HepG2 (cell line): ENCODE measurements around the gene LYRM4.

ENCODE experiments used
- NFYB ChIP-seq: sonication (generic); formaldehyde crosslinking; IDR thresholded peaks from 2 replicates; pipeline ENCODE4 v1.4.0; 2020; ENCODE audit warnings: missing genetic modification reagents
- RAD51 ChIP-seq: fragments of 450-650 bp; IDR thresholded peaks from 2 replicates; pipeline ENCODE4 v1.6.1; 2016; ENCODE audit warnings: borderline replicate concordance
- SMAD3 ChIP-seq: sonication (generic); formaldehyde crosslinking; IDR thresholded peaks from 2 replicates; pipeline ENCODE4 v1.4.0; 2020; ENCODE audit warnings: missing genetic modification reagents
- SMC3 ChIP-seq: IDR thresholded peaks from 2 replicates; pipeline ENCODE4 v1.6.1; 2011; ENCODE audit warnings: low read length, improper control_type of control experiment
- TCF7L2 ChIP-seq: IDR thresholded peaks from 2 replicates; pipeline ENCODE4 v1.6.1; 2011; ENCODE audit warnings: mild to moderate bottlenecking, low read depth, low read length, moderate library complexity
- TOE1 ChIP-seq: sonication (generic); formaldehyde crosslinking; IDR thresholded peaks from 2 replicates; pipeline ENCODE4 v1.4.0; 2020; ENCODE audit warnings: mild to moderate bottlenecking, missing genetic modification reagents
- TF ChIP-seq, protein P1 (sequence below): sonication (generic); formaldehyde crosslinking; IDR thresholded peaks from 2 replicates; pipeline ENCODE4 v1.5.0; 2020; ENCODE audit warnings: mild to moderate bottlenecking, missing genetic modification reagents, moderate library complexity
- TF ChIP-seq, protein P2 (sequence below): IDR thresholded peaks from 2 replicates; pipeline ENCODE4 v1.4.0; 2020; ENCODE audit warnings: mild to moderate bottlenecking, missing genetic modification reagents
- TF ChIP-seq, protein P3 (sequence below): sonication (generic); formaldehyde crosslinking; IDR thresholded peaks from 2 replicates; pipeline ENCODE4 v1.4.0; 2020; ENCODE audit warnings: mild to moderate bottlenecking, missing genetic modification reagents

DNA sequence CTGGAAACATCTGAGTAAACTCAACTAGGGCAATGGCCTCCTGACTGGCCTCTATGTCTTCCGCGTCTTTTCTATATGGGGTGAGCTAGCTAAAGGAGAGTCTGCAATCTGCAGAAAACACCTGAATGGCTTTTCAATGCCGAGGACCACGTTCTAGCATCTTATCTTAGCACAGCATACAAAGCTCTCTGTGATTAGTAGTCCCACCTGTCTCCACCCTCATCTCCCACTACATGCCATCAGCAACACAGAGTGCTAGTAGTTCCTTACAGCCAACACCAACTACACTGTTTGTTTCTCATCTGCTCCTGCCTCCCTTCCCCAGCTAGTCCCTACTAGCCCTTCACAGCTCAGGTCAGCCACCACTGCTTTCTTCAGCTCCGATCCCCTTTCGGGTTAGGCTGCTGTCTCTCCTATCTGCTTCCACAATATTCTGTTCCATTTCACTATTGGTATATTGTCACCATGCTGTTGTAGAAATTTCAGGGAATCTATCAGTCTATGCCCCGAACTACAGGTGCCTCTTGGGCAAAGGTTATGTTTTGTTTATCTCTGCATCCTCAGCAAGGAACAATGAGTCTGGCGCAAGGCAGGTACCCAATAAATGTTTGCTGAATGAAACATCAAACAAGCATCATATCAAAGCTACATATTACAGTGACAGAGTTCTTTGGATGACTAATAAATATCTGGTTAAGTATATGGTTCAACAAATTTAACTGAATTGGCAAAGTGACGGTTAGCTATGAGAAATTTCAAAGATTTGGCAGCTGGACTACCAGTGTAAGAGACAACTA lies 12.2 kb downstream of the LYRM4 start:
- TF ChIP-seq RAD51 (no peak), TOE1 (CRISPR knock-in tag) (no peak), TCF7L2 (no peak), SMC3 (no peak), NFYB (CRISPR knock-in tag) (no peak), SMAD3 (CRISPR knock-in tag) (no peak)
- TF ChIP-seq, protein P1, sequence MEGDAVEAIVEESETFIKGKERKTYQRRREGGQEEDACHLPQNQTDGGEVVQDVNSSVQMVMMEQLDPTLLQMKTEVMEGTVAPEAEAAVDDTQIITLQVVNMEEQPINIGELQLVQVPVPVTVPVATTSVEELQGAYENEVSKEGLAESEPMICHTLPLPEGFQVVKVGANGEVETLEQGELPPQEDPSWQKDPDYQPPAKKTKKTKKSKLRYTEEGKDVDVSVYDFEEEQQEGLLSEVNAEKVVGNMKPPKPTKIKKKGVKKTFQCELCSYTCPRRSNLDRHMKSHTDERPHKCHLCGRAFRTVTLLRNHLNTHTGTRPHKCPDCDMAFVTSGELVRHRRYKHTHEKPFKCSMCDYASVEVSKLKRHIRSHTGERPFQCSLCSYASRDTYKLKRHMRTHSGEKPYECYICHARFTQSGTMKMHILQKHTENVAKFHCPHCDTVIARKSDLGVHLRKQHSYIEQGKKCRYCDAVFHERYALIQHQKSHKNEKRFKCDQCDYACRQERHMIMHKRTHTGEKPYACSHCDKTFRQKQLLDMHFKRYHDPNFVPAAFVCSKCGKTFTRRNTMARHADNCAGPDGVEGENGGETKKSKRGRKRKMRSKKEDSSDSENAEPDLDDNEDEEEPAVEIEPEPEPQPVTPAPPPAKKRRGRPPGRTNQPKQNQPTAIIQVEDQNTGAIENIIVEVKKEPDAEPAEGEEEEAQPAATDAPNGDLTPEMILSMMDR (CRISPR knock-in tag), result no peak
- TF ChIP-seq, protein P2, sequence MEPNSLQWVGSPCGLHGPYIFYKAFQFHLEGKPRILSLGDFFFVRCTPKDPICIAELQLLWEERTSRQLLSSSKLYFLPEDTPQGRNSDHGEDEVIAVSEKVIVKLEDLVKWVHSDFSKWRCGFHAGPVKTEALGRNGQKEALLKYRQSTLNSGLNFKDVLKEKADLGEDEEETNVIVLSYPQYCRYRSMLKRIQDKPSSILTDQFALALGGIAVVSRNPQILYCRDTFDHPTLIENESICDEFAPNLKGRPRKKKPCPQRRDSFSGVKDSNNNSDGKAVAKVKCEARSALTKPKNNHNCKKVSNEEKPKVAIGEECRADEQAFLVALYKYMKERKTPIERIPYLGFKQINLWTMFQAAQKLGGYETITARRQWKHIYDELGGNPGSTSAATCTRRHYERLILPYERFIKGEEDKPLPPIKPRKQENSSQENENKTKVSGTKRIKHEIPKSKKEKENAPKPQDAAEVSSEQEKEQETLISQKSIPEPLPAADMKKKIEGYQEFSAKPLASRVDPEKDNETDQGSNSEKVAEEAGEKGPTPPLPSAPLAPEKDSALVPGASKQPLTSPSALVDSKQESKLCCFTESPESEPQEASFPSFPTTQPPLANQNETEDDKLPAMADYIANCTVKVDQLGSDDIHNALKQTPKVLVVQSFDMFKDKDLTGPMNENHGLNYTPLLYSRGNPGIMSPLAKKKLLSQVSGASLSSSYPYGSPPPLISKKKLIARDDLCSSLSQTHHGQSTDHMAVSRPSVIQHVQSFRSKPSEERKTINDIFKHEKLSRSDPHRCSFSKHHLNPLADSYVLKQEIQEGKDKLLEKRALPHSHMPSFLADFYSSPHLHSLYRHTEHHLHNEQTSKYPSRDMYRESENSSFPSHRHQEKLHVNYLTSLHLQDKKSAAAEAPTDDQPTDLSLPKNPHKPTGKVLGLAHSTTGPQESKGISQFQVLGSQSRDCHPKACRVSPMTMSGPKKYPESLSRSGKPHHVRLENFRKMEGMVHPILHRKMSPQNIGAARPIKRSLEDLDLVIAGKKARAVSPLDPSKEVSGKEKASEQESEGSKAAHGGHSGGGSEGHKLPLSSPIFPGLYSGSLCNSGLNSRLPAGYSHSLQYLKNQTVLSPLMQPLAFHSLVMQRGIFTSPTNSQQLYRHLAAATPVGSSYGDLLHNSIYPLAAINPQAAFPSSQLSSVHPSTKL (CRISPR knock-in tag), result no peak
- TF ChIP-seq, protein P3, sequence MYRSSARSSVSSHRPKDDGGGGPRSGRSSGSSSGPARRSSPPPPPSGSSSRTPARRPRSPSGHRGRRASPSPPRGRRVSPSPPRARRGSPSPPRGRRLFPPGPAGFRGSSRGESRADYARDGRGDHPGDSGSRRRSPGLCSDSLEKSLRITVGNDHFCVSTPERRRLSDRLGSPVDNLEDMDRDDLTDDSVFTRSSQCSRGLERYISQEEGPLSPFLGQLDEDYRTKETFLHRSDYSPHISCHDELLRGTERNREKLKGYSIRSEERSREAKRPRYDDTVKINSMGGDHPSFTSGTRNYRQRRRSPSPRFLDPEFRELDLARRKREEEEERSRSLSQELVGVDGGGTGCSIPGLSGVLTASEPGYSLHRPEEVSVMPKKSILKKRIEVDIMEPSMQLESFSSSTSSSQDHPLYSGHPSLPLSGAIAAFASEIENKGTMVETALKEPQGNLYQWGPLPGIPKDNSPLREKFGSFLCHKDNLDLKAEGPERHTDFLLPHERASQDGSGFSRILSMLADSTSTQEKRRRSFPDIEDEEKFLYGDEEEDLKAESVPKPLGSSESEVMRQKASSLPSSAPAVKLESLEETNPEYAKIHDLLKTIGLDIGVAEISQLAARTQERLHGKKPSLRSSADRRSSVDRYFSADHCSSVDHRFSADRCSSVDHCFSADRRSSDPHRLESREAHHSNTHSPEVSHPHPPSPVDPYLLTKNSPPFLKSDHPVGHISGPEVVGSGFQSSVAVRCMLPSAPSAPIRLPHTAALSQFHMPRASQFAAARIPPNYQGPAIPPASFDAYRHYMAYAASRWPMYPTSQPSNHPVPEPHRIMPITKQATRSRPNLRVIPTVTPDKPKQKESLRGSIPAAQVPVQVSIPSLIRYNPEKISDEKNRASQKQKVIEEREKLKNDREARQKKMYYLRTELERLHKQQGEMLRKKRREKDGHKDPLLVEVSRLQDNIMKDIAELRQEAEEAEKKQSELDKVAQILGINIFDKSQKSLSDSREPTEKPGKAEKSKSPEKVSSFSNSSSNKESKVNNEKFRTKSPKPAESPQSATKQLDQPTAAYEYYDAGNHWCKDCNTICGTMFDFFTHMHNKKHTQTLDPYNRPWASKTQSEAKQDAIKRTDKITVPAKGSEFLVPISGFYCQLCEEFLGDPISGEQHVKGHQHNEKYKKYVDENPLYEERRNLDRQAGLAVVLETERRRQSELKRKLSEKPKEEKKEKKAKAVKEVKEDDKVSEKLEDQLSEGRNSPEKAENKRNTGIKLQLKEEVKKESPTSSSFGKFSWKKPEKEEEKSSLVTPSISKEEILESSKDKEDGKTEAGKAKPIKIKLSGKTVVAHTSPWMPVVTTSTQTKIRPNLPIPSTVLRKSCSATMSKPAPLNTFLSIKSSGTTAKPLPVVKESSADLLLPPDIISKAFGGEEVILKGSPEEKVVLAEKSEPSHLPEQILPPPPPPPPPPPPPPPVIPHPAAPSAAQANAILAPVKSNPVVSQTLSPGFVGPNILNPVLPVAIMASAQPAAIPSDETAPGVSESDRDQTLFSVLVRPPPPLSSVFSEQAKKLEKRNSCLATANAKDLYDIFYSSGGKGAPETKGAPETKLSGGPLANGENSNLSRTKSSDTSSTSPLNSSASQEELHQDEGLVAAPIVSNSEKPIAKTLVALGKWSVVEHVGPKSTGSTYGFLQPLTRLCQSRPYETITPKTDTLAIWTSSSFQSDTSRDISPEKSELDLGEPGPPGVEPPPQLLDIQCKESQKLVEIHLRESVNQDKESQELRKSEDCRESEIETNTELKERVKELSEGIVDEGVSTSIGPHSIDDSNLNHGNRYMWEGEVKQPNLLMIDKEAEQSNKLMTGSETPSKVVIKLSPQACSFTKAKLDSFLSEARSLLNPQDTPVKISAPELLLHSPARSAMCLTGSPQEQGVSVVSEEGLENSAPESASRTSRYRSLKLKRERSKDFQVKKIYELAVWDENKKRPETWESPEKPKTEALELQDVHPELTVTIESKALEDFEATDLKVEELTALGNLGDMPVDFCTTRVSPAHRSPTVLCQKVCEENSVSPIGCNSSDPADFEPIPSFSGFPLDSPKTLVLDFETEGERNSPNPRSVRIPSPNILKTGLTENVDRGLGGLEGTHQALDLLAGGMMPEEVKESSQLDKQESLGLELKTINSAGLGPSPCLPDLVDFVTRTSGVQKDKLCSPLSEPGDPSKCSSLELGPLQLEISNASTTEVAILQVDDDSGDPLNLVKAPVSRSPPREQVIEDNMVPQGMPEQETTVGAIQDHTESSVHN (CRISPR knock-in tag), result no peak
